Endothelial cell of umbilical vein (primary cell): ENCODE measurements around the gene HSP90AB1. TPM values are rescaled to one million over a fixed set of nuclear protein-coding genes. Genes with fewer than 3 reads are reported as not detected.

ENCODE experiments used
- BruUV-seq: library from RNA; stranded (reverse); fragments of 400-500 nt; replicated peaks from 2 replicates; lab custom pipeline; 2021; lab: Mats Ljungman, UMichigan
- CTCF ChIA-PET: fragments of 300-600, 350-600 bp; sonication (Branson Sonifier 250); formaldehyde crosslinking; loops from one replicate; lab custom pipeline; 2021; ENCODE audit warnings: antibody characterized with exemption, inconsistent platforms; lab: Charles Lee
- POLR2A ChIA-PET: fragments of 300-600, 350-600 bp; sonication (Branson Sonifier 250); formaldehyde crosslinking; loops from one replicate; lab custom pipeline; 2021; ENCODE audit warnings: antibody characterized with exemption, inconsistent platforms; lab: Charles Lee
- DNase-seq: peaks from one replicate; pipeline ENCODE4 v3.0.0-alpha.2; 2011; ENCODE audit warnings: low read depth, low spot score
- FAIRE-seq: peaks from 2 replicates; lab custom pipeline; 2011; peaks lifted over from hg19 to GRCh38; lab: Jason Lieb, UNC
- H2AFZ ChIP-seq: 2 replicates; pipeline ENCODE4 v1.6.0; 2012; ENCODE audit warnings: low read depth, low read length, control low read depth, inconsistent platforms
- H3K27ac ChIP-seq: 2 replicates; pipeline ENCODE4 v1.5.1; 2011; ENCODE audit warnings: low read depth, mild to moderate bottlenecking, control low read depth, low read length, moderate library complexity; ENCODE audit not compliant: insufficient read depth
- H3K27me3 ChIP-seq, 2 experiments: 2 replicates each; pipeline versions ENCODE4 v1.6.0 to v1.6.1; 2011; ENCODE audit warnings: low read length in 2 of 2, mixed read lengths in 1 of 2; ENCODE audit not compliant: control insufficient read depth in 2 of 2, insufficient read depth in 2 of 2
- H3K36me3 ChIP-seq, 2 experiments: 2 replicates in 1 of 2; 3 replicates in 1 of 2; pipeline ENCODE4 v1.5.1; 2011; ENCODE audit warnings: low read length in 2 of 2, mild to moderate bottlenecking in 1 of 2, moderate library complexity in 1 of 2; ENCODE audit not compliant: control insufficient read depth in 2 of 2, insufficient read depth in 2 of 2; ENCODE audit errors: extremely low read depth in 1 of 2
- H3K4me1 ChIP-seq: 3 replicates; pipeline ENCODE4 v1.5.1; 2011; ENCODE audit warnings: mild to moderate bottlenecking, low read length; ENCODE audit not compliant: control insufficient read depth, insufficient read depth; ENCODE audit errors: extremely low read depth
- H3K4me2 ChIP-seq: 2 replicates; pipeline ENCODE4 v1.6.1; 2011; ENCODE audit warnings: low read length, control low read depth, mixed read lengths; ENCODE audit not compliant: insufficient read depth
- H3K4me3 ChIP-seq, 3 experiments: fragments of 200-600 bp in 1 of 3; sonication (generic), shearing (Covaris generic) in 1 of 3; replicated peaks in 1 of 3; 2 replicates each; pipeline ENCODE4 v1.5.1; 2011 to 2016; ENCODE audit warnings: control low read depth in 3 of 3, low read length in 3 of 3, mild to moderate bottlenecking in 2 of 3, inconsistent platforms in 1 of 3, low read depth in 1 of 3, moderate library complexity in 1 of 3; ENCODE audit not compliant: insufficient read depth in 1 of 3
- H3K79me2 ChIP-seq: 2 replicates; pipeline ENCODE4 v1.6.0; 2012; ENCODE audit warnings: low read length, inconsistent platforms; ENCODE audit not compliant: control insufficient read depth, insufficient read depth
- H3K9ac ChIP-seq: replicated peaks from 2 replicates; pipeline ENCODE3; 2011; ENCODE audit warnings: low read length, control low read depth; ENCODE audit not compliant: insufficient read depth; ENCODE audit errors: extremely low read depth
- H3K9me1 ChIP-seq: replicated peaks from 3 replicates; pipeline ENCODE4 v1.6.0; 2011; ENCODE audit warnings: mild to moderate bottlenecking, low read length; ENCODE audit not compliant: control insufficient read depth, insufficient read depth; ENCODE audit errors: extremely low read depth
- H3K9me3 ChIP-seq: replicated peaks from 2 replicates; pipeline ENCODE4 v1.5.1; 2012; ENCODE audit warnings: low read length, inconsistent platforms; ENCODE audit not compliant: control insufficient read depth, insufficient read depth
- H4K20me1 ChIP-seq: replicated peaks from 2 replicates; pipeline ENCODE3; 2011; ENCODE audit warnings: mild to moderate bottlenecking, low read length; ENCODE audit not compliant: control insufficient read depth, insufficient read depth; ENCODE audit errors: extremely low read depth
- CTCF ChIP-seq, 2 donors: IDR thresholded peaks; 1 replicate in 1 of 2; 2 replicates in 1 of 2; pipeline ENCODE4 v1.5.1; 2011; ENCODE audit warnings: low read length in 2 of 2, mild to moderate bottlenecking in 2 of 2, moderate library complexity in 2 of 2, control low read depth in 1 of 2, inconsistent platforms in 1 of 2, low read depth in 1 of 2; ENCODE audit not compliant: insufficient read depth in 1 of 2; ENCODE audit errors: extremely low read depth in 1 of 2
- EZH2 ChIP-seq: IDR thresholded peaks from 2 replicates; pipeline ENCODE4 v1.6.1; 2012; ENCODE audit warnings: borderline replicate concordance, low read depth, mild to moderate bottlenecking, moderate library complexity, low read length, inconsistent platforms; ENCODE audit not compliant: severe bottlenecking
- FOS ChIP-seq: IDR thresholded peaks from 2 replicates; pipeline ENCODE4 v1.6.1; 2011; ENCODE audit warnings: mild to moderate bottlenecking, low read length, moderate library complexity, borderline replicate concordance; ENCODE audit not compliant: insufficient read depth
- GATA2 ChIP-seq: IDR thresholded peaks from 2 replicates; pipeline ENCODE4 v1.7.0; 2011; ENCODE audit warnings: low read depth, mild to moderate bottlenecking, moderate library complexity, mixed read lengths, low read length; ENCODE audit not compliant: insufficient read length, insufficient read depth
- JUN ChIP-seq: IDR thresholded peaks from 2 replicates; pipeline ENCODE4 v1.6.1; 2011; ENCODE audit warnings: borderline replicate concordance, low read depth; ENCODE audit not compliant: insufficient read length, insufficient read depth
- MAX ChIP-seq: IDR thresholded peaks from 2 replicates; pipeline ENCODE4 v1.6.1; 2011; ENCODE audit not compliant: insufficient read depth, insufficient read length
- MYC ChIP-seq: IDR thresholded peaks from one replicate; pipeline ENCODE4 v1.6.1; 2011; ENCODE audit warnings: mild to moderate bottlenecking, low read depth, low read length
- POLR2A ChIP-seq: IDR thresholded peaks from 2 replicates; pipeline ENCODE4 v1.6.1; 2012; ENCODE audit warnings: low read depth, mild to moderate bottlenecking, control low read depth, low read length
- POLR2AphosphoS5 ChIP-seq: IDR thresholded peaks from 2 replicates; pipeline ENCODE4 v1.6.1; 2012; ENCODE audit warnings: low read depth, mild to moderate bottlenecking, control low read depth, low read length, moderate library complexity; ENCODE audit not compliant: insufficient read depth
- dilution Hi-C: fragments of 300-500 bp; cut with MboI; formaldehyde crosslinking; loops from one replicate; pipeline ENCODE4 v1.15.0; 2019; ENCODE audit warnings: low sequenced_read_pairs; ENCODE audit not compliant: extremely low pct_ligation_motif_present
- intact Hi-C: fragments of 100-400 bp; cut with micrococcal nuclease; formaldehyde crosslinking; loops from one replicate; pipeline ENCODE4 v1.10.0; 2022
- polyA plus RNA-seq, 4 experiments: library from polyadenylated mRNA; depleted of rRNA in 3 of 4; stranded (reverse) in 3 of 4; unstranded in 1 of 4; fragments of >200 nt; gene quantifications; 2 replicates each; pipeline versions ENCODE4 v1.2.1 to v1.2.3, GENCODE V29; 2011 to 2012; ENCODE audit warnings: missing spikeins in 1 of 4
- total RNA-seq: library from RNA; stranded (reverse); gene quantifications from 2 replicates; pipeline ENCODE4 v1.2.3, GENCODE V29; 2021

Gene HSP90AB1
- total and polyA plus RNA-seq, 2 donors (not counting 3 experiments of a cell fraction or from before 2014, with no cell fraction given) = 824 to 1,201 TPM

- FAIRE-seq = no peak
- Histone ChIP-seq H3K4me1 (peaks cover 6% of the 10 kb centered on the region), H4K20me1 (no peaks in the 10 kb centered on the region), H3K79me2 (no peaks in the 10 kb centered on the region), H3K9me1 (no peaks in the 10 kb centered on the region), H3K9me3 (no peaks in the 10 kb centered on the region), H3K27me3 (peaks cover 36 to 38% of the 10 kb centered on the region in 2 experiments), H3K4me2 (no peak overlapping the region), H2AFZ (no peak overlapping the region), H3K27ac (no peak overlapping the region), H3K36me3 (no peaks in the 10 kb centered on the region), H3K9ac (no peak overlapping the region), H3K4me3 (no peak overlapping the region)
- DNase-seq = no peak
- intact Hi-C loops (no loop called here), dilution Hi-C loops (no loop called here)
- TF ChIP-seq JUN = no peak
- no peak for TF ChIP-seq EZH2
- TF ChIP-seq MAX = no peak
- no peak for TF ChIP-seq CTCF (IDR thresholded peaks at IDR 0.05; ENCODE audit: extremely low read depth in 1 of 2, insufficient read depth in 1 of 2, low read depth in 1 of 2, low read length in 2 of 2)
- no peak for TF ChIP-seq GATA2
- TF ChIP-seq POLR2AphosphoS5 = no peak
- no peak for TF ChIP-seq POLR2A
- TF ChIP-seq MYC = no peak
- TF ChIP-seq FOS = no peak
- ChIA-PET POLR2A (interaction anchor here (0.7 kb wide), 1 partner anchor 149 kb away, joined by 12 read pairs; no protein-coding TSS in a partner anchor), CTCF (interaction anchor here (0.8 to 5.6 kb wide), 7 partner anchors 11 to 36 kb away, joined by 3 to 35 read pairs (median 5); partner anchors contain the start of genes AARS2 and TMEM151B)
- no TSS peak for BruUV-seq
Observed at GRCh38 chr6:44292661-44293365, 45.9 kb downstream of the HSP90AB1 start.
